CD4-positive, alpha-beta T cell (primary cell): ENCODE measurements around the gene ATG7. TPM values are rescaled to one million over a fixed set of nuclear protein-coding genes. Genes with fewer than 3 reads are reported as not detected.

Source experiments
- ATAC-seq: fragments of 200-7000 bp; cut with Tn5 transposase; one replicate; pipeline ENCODE4 v1.10.0; 2022; ENCODE audit warnings: mild to moderate bottlenecking; ENCODE audit not compliant: poor library complexity
- CTCF ChIA-PET: fragments of 350-600 bp; sonication (Branson Sonifier 250); formaldehyde crosslinking; loops from one replicate; lab custom pipeline; 2021; ENCODE audit warnings: antibody characterized with exemption, inconsistent platforms; lab: Charles Lee
- POLR2A ChIA-PET: fragments of 350-600 bp; sonication (Branson Sonifier 250); formaldehyde crosslinking; loops from one replicate; lab custom pipeline; 2021; ENCODE audit warnings: antibody characterized with exemption, inconsistent platforms; lab: Charles Lee
- DNase-seq, 14 experiments: peaks; one replicate each; pipeline ENCODE4 v3.0.0-alpha.2; 2013 to 2020; ENCODE audit warnings: mixed read lengths in 2 of 14
- H3K27ac ChIP-seq, 2 donors: one replicate each; pipeline versions ENCODE4 v1.5.1 to v1.7.0; 2013; ENCODE audit warnings: low read length in 2 of 2, low read depth in 1 of 2, mild to moderate bottlenecking in 1 of 2
- H3K27me3 ChIP-seq, 2 experiments: 1 replicate in 1 of 2; 2 replicates in 1 of 2; pipeline versions ENCODE4 v1.6.1 to v1.7.0; 2013; ENCODE audit warnings: low read length in 2 of 2, control low read depth in 1 of 2, mild to moderate bottlenecking in 1 of 2, moderate library complexity in 1 of 2; ENCODE audit not compliant: insufficient read depth in 2 of 2, control insufficient read depth in 1 of 2
- H3K36me3 ChIP-seq: one replicate; pipeline ENCODE4 v1.6.1; 2013; ENCODE audit warnings: low read length, control low read depth; ENCODE audit not compliant: insufficient read depth
- H3K4me1 ChIP-seq: one replicate; pipeline ENCODE4 v1.6.1; 2013; ENCODE audit warnings: low read length, control low read depth; ENCODE audit not compliant: insufficient read depth
- H3K4me3 ChIP-seq: one replicate; pipeline ENCODE4 v1.5.1; 2013; ENCODE audit warnings: mild to moderate bottlenecking, low read length, moderate library complexity
- H3K9me3 ChIP-seq, 2 experiments: 1 replicate in 1 of 2; 2 replicates in 1 of 2; pipeline versions ENCODE4 v1.6.1 to v1.7.0; 2013; ENCODE audit warnings: low read length in 2 of 2, mild to moderate bottlenecking in 2 of 2, control low read depth in 1 of 2, moderate library complexity in 1 of 2; ENCODE audit not compliant: control insufficient read depth in 1 of 2, insufficient read depth in 1 of 2
- H3K27ac Mint-ChIP-seq: one replicate; pipeline ENCODE4 v1.8.0; 2020; ENCODE audit warnings: mixed read lengths
- H3K27me3 Mint-ChIP-seq: one replicate; pipeline ENCODE4 v1.8.0; 2021; ENCODE audit warnings: mixed read lengths
- H3K36me3 Mint-ChIP-seq: one replicate; pipeline ENCODE4 v1.8.0; 2021; ENCODE audit warnings: low read depth, mixed read lengths
- H3K4me1 Mint-ChIP-seq: one replicate; pipeline ENCODE4 v1.8.0; 2021; ENCODE audit warnings: low read depth, mixed read lengths
- H3K4me3 Mint-ChIP-seq: one replicate; pipeline ENCODE4 v1.8.0; 2020; ENCODE audit warnings: mild to moderate bottlenecking, mixed read lengths
- H3K9me3 Mint-ChIP-seq: one replicate; pipeline ENCODE4 v1.8.0; 2020; ENCODE audit warnings: mixed read lengths
- intact Hi-C, 2 experiments: fragments of 100-400 bp; cut with DNase I in 1 of 2; cut with micrococcal nuclease in 1 of 2; formaldehyde crosslinking; loops; one replicate each; pipeline versions ENCODE4 v1.15.1 to v1.9.0; 2023 to 2025; cut with DNase I, micrococcal nuclease
- total RNA-seq, 174 experiments: library from RNA in 2 of 174; stranded (reverse) in 2 of 174; gene quantifications; one replicate each; pipeline ENCODE4 v1.2.3 and lab custom pipeline; 2021 to 2026
- TF ChIP-seq, protein P1 (sequence below): fragments of 200-600 bp; IDR thresholded peaks from one replicate; pipeline ENCODE4 v1.8.0; 2022; ENCODE audit warnings: antibody characterized with exemption, mild to moderate bottlenecking

ATG7 gene
- total RNA-seq, 2 experiments from 2014 or later = 21.4 to 25.7 TPM

DNA sequence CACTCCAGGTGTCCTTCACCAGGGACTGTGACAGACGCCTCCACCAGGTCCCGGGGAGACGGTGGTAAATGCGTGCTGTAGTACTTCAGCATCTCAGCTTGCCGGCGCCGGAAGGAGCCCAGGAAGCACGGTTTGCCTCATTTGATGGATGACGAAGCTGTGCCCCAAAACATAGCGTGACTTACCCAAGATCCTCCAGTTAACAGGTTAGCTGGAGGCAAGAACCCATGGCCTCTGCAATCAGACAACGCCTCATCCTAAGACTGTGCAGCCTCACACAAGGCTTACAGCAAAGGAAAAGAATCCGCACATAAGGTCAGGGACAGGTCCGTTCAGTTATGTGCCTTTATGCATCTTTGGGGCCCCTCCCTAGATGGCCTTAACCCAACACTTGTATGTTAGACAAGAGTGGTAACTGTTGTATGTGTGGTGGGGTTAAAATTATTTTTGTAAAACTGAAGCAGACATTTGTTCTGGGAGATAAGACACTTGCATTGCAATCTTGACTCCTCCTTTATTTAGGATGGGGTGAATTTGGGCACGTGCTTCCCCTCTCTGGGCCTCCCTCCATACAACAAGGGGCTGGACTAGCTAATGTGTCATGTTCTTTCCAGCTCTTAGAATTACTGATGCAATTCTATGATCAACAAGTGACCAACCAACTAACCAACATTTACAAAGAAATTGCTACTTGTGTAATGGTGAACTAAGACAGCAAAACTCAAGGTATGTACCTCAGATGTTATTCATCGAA lies 332.1 kb downstream of the ATG7 start:
- peaks cover 50% of the 10 kb centered on the region for H3K4me1 Mint-ChIP-seq
- H3K36me3 Mint-ChIP-seq = peaks cover 30% of the 10 kb centered on the region
- H3K27me3 Mint-ChIP-seq = no peaks in the 10 kb centered on the region
- H3K4me3 Mint-ChIP-seq = no peak overlapping the region
- POLR2A ChIA-PET = no interaction called here
- H3K27ac Mint-ChIP-seq = peak overlapping the region; percentile 39
- intact Hi-C loops = no loop called here
- H3K9me3 Mint-ChIP-seq = no peaks in the 10 kb centered on the region
- DNase-seq (no peak), ATAC-seq (no peak)
- Histone ChIP-seq H3K9me3 (no peaks in the 10 kb centered on the region), H3K4me3 (no peak overlapping the region), H3K36me3 (peaks cover 28% of the 10 kb centered on the region), H3K4me1 (no peaks in the 10 kb centered on the region), H3K27me3 (no peaks in the 10 kb centered on the region), H3K27ac (no peak overlapping the region)
- TF ChIP-seq, protein P1, sequence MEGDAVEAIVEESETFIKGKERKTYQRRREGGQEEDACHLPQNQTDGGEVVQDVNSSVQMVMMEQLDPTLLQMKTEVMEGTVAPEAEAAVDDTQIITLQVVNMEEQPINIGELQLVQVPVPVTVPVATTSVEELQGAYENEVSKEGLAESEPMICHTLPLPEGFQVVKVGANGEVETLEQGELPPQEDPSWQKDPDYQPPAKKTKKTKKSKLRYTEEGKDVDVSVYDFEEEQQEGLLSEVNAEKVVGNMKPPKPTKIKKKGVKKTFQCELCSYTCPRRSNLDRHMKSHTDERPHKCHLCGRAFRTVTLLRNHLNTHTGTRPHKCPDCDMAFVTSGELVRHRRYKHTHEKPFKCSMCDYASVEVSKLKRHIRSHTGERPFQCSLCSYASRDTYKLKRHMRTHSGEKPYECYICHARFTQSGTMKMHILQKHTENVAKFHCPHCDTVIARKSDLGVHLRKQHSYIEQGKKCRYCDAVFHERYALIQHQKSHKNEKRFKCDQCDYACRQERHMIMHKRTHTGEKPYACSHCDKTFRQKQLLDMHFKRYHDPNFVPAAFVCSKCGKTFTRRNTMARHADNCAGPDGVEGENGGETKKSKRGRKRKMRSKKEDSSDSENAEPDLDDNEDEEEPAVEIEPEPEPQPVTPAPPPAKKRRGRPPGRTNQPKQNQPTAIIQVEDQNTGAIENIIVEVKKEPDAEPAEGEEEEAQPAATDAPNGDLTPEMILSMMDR = no peak
- CTCF ChIA-PET = interaction anchor here (0.5 kb wide), 1 partner anchor 22 kb away, joined by 3 read pairs; no protein-coding TSS in a partner anchor

DNA sequence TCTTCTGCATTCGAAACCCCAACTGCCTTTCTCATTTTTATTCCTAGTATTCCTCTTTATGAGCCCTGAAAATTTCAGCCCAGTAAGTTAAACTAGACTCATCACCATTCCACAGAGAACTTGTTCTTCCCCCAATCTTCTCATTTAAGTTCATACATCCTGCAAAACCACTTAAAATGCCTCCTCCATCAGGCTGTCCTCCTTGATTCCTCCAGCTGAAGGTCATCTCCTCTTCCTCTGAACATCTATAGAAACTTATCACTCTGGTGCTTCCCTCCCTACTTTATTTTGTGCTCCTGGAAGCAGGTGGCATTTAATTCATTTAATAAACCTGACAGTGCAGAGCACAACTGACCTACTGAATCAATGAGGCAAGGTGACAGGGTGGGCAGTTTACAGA lies 333.2 kb downstream of the ATG7 start:
- H3K4me1 ChIP-seq = peaks cover 6% of the 10 kb centered on the region
- Mint-ChIP-seq H3K9me3 (no peaks in the 10 kb centered on the region), H3K4me3 (no peak overlapping the region), H3K27me3 (no peaks in the 10 kb centered on the region), H3K27ac (peak overlapping the region; percentile 50), H3K4me1 (peaks cover 60% of the 10 kb centered on the region), H3K36me3 (peaks cover 27% of the 10 kb centered on the region)
- TF ChIP-seq, protein P1 = no peak
- H3K4me3 ChIP-seq = no peak overlapping the region
- H3K27ac ChIP-seq = no peak overlapping the region
- POLR2A ChIA-PET = no interaction called here
- H3K27me3 ChIP-seq = no peaks in the 10 kb centered on the region
- H3K9me3 ChIP-seq = no peaks in the 10 kb centered on the region
- intact Hi-C loops = no loop called here
- no peak for DNase-seq
- ATAC-seq = no peak
- peaks cover 19% of the 10 kb centered on the region for H3K36me3 ChIP-seq
- CTCF ChIA-PET = no interaction called here

- Histone ChIP-seq H3K9me3 (no peaks in the 10 kb centered on the region), H3K27ac (no peak overlapping the region), H3K27me3 (no peaks in the 10 kb centered on the region), H3K4me1 (peaks cover 6% of the 10 kb centered on the region), H3K4me3 (no peak overlapping the region), H3K36me3 (peaks cover 11% of the 10 kb centered on the region)
- Mint-ChIP-seq H3K4me1 (peaks cover 67% of the 10 kb centered on the region), H3K36me3 (peaks cover 19% of the 10 kb centered on the region), H3K9me3 (no peaks in the 10 kb centered on the region), H3K27ac (peak overlapping the region; percentile 50), H3K27me3 (no peaks in the 10 kb centered on the region), H3K4me3 (no peak overlapping the region)
- TF ChIP-seq, protein P1 = no peak
- ChIA-PET POLR2A (no interaction called here), CTCF (no interaction called here)
- ATAC-seq (no peak), DNase-seq (no peak)
- intact Hi-C loops = no loop called here
Observed at GRCh38 chr3:11606090-11606784, 334.0 kb downstream of the ATG7 start.
